Chondrocyte (in vitro differentiated cells): ENCODE measurements around the gene NTRK2. TPM values are rescaled to one million over a fixed set of nuclear protein-coding genes. Genes with fewer than 3 reads are reported as not detected.
"Not testable (repeated sequence)": the region's sequence is repeated elsewhere in the genome, so short reads cannot be mapped to it uniquely, and the experiment has no call there.

ENCODE experiments used
- DNase-seq: peaks from one replicate; pipeline ENCODE4 v3.0.0; 2021; ENCODE audit warnings: mixed read lengths, low spot score
- H3K27ac Mint-ChIP-seq: one replicate; pipeline ENCODE4 v1.8.0; 2021; ENCODE audit warnings: mild to moderate bottlenecking, moderate library complexity, mixed read lengths; ENCODE audit not compliant: unreplicated experiment
- H3K27me3 Mint-ChIP-seq: 2 replicates; pipeline ENCODE4 v1.8.0; 2021; ENCODE audit warnings: low read depth, mixed read lengths
- H3K36me3 Mint-ChIP-seq: 2 replicates; pipeline ENCODE4 v1.8.0; 2021; ENCODE audit warnings: low read depth, mixed read lengths
- H3K4me1 Mint-ChIP-seq: 2 replicates; pipeline ENCODE4 v1.8.0; 2021; ENCODE audit warnings: low read depth, mild to moderate bottlenecking, mixed read lengths
- H3K4me3 Mint-ChIP-seq: one replicate; pipeline ENCODE4 v1.8.0; 2021; ENCODE audit warnings: mild to moderate bottlenecking, moderate library complexity, mixed read lengths; ENCODE audit not compliant: unreplicated experiment
- H3K9me3 Mint-ChIP-seq: 2 replicates; pipeline ENCODE4 v1.8.0; 2021; ENCODE audit warnings: low read depth, mixed read lengths
- total RNA-seq: library from RNA; stranded (reverse); gene quantifications from 3 replicates; pipeline ENCODE4 v1.2.1, GENCODE V29; 2021
- TF ChIP-seq, protein P1 (sequence below): fragments of 200-600 bp; sonication (generic); IDR thresholded peaks from 2 replicates; pipeline ENCODE4 v1.5.0; 2021; ENCODE audit warnings: antibody characterized with exemption, mild to moderate bottlenecking, moderate library complexity

Gene NTRK2
- total RNA-seq, 1 donor from 2014 or later: 40.0 TPM

DNA sequence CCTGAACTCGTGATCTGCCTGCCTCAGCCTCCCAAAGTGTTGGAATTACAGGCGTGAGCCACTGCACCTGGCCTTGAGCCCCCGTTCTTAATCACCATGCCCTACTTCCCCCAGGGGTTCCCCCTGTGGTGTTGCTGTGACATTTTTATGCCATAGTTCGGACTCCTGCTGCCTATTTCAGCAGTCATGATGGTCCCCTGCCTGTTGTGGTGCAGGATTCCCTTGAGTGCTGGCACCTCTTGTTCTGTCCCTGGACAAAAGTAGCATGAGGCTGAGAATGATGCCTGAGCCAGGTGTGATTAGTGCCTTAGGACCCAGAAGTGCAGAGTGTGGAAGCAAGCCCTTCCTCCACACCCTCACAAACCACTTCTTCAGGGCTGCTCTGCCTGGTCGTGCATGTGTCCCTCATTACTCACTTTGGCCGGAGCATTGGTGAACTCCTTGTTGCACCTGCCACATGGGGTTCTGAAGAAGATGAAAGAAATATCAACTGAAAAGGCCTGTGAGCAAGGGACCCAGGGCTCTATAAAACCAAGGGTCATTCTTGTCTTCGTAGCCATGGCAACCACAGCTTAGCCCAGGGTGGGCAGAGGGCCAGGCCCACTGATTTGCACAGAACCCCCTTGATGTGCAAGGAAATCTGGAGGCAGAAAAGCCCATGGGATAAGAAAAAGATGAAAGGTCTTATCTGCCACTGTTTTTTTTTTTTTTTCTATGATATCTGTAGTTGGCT is 228.0 kb downstream of the NTRK2 start:
- Mint-ChIP-seq H3K4me3 (no peak overlapping the region), H3K9me3 (no peaks in the 10 kb centered on the region), H3K27ac (no peak overlapping the region), H3K36me3 (peaks cover 2% of the 10 kb centered on the region), H3K27me3 (peaks cover 2% of the 10 kb centered on the region), H3K4me1 (peaks cover 22% of the 10 kb centered on the region)
- no peak for DNase-seq
- TF ChIP-seq, protein P1, sequence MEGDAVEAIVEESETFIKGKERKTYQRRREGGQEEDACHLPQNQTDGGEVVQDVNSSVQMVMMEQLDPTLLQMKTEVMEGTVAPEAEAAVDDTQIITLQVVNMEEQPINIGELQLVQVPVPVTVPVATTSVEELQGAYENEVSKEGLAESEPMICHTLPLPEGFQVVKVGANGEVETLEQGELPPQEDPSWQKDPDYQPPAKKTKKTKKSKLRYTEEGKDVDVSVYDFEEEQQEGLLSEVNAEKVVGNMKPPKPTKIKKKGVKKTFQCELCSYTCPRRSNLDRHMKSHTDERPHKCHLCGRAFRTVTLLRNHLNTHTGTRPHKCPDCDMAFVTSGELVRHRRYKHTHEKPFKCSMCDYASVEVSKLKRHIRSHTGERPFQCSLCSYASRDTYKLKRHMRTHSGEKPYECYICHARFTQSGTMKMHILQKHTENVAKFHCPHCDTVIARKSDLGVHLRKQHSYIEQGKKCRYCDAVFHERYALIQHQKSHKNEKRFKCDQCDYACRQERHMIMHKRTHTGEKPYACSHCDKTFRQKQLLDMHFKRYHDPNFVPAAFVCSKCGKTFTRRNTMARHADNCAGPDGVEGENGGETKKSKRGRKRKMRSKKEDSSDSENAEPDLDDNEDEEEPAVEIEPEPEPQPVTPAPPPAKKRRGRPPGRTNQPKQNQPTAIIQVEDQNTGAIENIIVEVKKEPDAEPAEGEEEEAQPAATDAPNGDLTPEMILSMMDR: no peak

DNA sequence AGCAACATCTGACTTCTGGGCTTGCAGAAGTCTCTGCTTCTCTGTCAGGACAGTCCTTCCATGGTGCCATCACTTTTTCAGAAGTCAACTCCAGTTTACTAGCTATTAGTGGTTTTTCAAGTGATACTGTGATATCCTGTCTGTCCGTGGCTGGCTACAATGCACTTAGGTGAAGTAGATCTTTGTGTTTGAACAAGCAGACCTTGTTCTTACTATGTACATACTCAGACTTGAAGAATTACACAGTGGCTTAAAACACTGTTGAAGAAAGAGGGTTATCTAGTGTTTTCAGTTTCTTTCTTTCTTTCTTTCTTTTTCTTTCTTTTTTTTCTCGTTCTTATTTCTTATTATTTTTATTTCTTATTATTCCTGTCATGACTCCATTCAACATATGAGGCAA is 228.7 kb downstream of the NTRK2 start:
- TF ChIP-seq, protein P1: no peak
- no peak overlapping the region for H3K4me3 Mint-ChIP-seq
- no peak overlapping the region for H3K27ac Mint-ChIP-seq
- no peaks in the 10 kb centered on the region for H3K9me3 Mint-ChIP-seq
- no peak for DNase-seq
- H3K27me3 Mint-ChIP-seq: peaks cover 2% of the 10 kb centered on the region
- H3K4me1 Mint-ChIP-seq: peaks cover 15% of the 10 kb centered on the region
- H3K36me3 Mint-ChIP-seq: peaks cover 3% of the 10 kb centered on the region

DNA sequence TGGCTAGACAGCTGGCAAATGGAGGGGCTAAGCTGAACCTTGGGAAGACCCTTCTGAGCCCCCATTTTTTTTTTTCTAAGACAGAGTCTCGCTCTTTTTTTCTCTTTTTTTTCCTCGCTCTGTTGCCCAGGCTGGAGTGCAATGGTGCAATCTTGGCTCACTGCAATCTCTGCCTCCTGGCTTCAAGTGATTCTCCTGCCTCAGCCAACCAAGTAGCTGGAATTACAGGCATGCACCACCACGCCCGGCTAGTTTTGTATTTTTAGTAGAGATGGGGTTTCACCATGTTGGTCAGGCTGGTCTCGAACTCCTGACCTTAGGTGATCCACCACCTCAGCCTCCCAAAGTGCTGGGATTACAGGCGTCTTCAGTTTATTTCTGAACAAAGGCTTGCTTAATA is 229.1 kb downstream of the NTRK2 start:
- not testable (repeated sequence) for H3K9me3 Mint-ChIP-seq, DNase-seq, H3K4me3 Mint-ChIP-seq, H3K27ac Mint-ChIP-seq, H3K36me3 Mint-ChIP-seq, H3K27me3 Mint-ChIP-seq
- peaks cover 15% of the 10 kb centered on the region for H3K4me1 Mint-ChIP-seq

DNA sequence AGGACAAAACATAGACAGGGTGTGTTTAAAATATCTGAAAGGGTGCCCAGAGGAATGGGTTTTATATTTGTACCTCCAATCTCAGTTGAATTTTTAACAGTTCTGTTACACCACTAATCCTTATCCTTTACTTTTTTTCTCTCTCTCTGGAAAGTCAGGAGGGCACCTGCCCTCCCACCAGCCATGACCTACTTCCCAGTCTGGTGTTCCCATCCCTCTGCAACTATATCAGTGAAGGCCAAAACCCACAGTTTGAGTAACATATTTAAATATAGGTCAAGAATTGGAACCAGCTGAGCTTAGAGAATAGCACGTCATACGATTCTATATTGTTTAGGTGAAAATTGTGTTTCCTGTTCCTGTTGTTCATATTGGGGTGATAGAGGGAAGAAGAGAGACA is 229.8 kb downstream of the NTRK2 start:
- peaks cover 2% of the 10 kb centered on the region for H3K27me3 Mint-ChIP-seq
- H3K4me1 Mint-ChIP-seq: peaks cover 16% of the 10 kb centered on the region
- H3K9me3 Mint-ChIP-seq: no peaks in the 10 kb centered on the region
- H3K36me3 Mint-ChIP-seq: peaks cover 3% of the 10 kb centered on the region
- no peak for DNase-seq
- H3K27ac Mint-ChIP-seq: no peak overlapping the region
- H3K4me3 Mint-ChIP-seq: no peak overlapping the region
- TF ChIP-seq, protein P1: no peak

DNA sequence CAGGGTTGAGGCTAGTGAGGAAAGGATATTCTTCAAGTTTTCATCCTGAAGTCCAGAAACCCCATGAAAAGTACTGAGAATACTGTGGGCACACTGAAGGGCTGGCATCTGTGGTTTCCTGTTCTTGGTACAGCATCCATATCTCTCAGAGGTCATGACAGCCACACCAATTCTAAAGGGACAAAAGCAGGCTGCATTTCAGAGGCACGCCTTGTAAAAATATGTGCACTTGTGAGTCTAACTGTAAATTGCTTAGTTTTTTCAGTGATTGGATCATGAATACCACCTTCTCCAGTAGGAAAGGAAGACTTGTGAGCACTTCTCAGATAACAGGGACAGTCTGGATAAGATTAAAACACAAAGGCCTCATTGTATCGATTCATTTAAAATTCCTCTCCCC is 230.9 kb downstream of the NTRK2 start:
- peaks cover 3% of the 10 kb centered on the region for H3K36me3 Mint-ChIP-seq
- TF ChIP-seq, protein P1: no peak
- no peaks in the 10 kb centered on the region for H3K9me3 Mint-ChIP-seq
- no peak for DNase-seq
- no peak overlapping the region for H3K27ac Mint-ChIP-seq
- peaks cover 4% of the 10 kb centered on the region for H3K27me3 Mint-ChIP-seq
- no peak overlapping the region for H3K4me3 Mint-ChIP-seq
- H3K4me1 Mint-ChIP-seq: peaks cover 18% of the 10 kb centered on the region

DNA sequence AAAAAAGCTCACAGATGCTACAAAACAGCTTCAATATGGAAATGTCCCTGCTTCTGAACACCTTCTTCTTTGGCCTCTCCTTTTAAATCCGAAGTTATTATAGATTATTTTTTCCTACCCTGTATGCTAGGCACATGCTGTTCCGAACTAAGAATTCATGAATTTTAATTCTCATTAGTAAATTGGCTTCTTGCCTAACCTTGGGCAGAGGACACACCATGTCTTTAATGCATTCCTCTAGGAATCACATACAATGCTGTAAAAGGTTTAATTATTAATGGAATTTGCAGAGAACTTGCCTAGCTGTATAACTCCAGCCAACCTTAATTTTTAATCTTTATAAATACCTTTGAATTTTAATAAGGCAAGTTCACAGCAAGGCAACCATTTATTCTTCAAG is 234.4 kb downstream of the NTRK2 start:
- H3K4me3 Mint-ChIP-seq: no peak overlapping the region
- peaks cover 5% of the 10 kb centered on the region for H3K36me3 Mint-ChIP-seq
- TF ChIP-seq, protein P1: no peak

More for the DNA sequence above, 234.4 kb downstream of the NTRK2 start:
- peaks cover 23% of the 10 kb centered on the region for H3K4me1 Mint-ChIP-seq
- H3K9me3 Mint-ChIP-seq: no peaks in the 10 kb centered on the region
- H3K27me3 Mint-ChIP-seq: peaks cover 9% of the 10 kb centered on the region
- no peak overlapping the region for H3K27ac Mint-ChIP-seq
- no peak for DNase-seq
